Upper lobe of right lung (tissue), 1 donor: Measurements from ENCODE around the gene CFLAR. TPM values are rescaled to one million over a fixed set of nuclear protein-coding genes. Genes with fewer than 3 reads are reported as not detected.
A peak's percentile ranks its signal among the peaks of the same experiment; 100 is the strongest.
"Not testable (repeated sequence)": the region's sequence is repeated elsewhere in the genome, so short reads cannot be mapped to it uniquely, and the experiment has no call there.

ENCODE experiments used
- ATAC-seq: fragments of 200-7000 bp; cut with Tn5 transposase; one replicate; pipeline ENCODE4 v1.9.1; 2020; ENCODE audit warnings: mild to moderate bottlenecking, moderate library complexity
- DNase-seq: peaks from one replicate; pipeline ENCODE4 v3.0.0-alpha.2; 2020
- H3K27ac ChIP-seq: fragments of 200-600 bp; one replicate; pipeline ENCODE4 v1.8.0; 2022
- H3K27me3 ChIP-seq: fragments of 200-600 bp; one replicate; pipeline ENCODE4 v1.8.0; 2022; ENCODE audit warnings: mild to moderate bottlenecking
- H3K36me3 ChIP-seq: fragments of 200-600 bp; one replicate; pipeline ENCODE4 v1.8.0; 2022
- H3K4me1 ChIP-seq: fragments of 200-600 bp; one replicate; pipeline ENCODE4 v1.8.0; 2022
- H3K4me3 ChIP-seq: fragments of 200-600 bp; one replicate; pipeline ENCODE4 v1.8.0; 2022; ENCODE audit warnings: mild to moderate bottlenecking
- H3K9me3 ChIP-seq: fragments of 200-600 bp; one replicate; pipeline ENCODE4 v1.8.0; 2022
- CTCF ChIP-seq: fragments of 200-600 bp; IDR thresholded peaks from one replicate; pipeline ENCODE4 v1.8.0; 2022; ENCODE audit warnings: antibody characterized with exemption
- intact Hi-C: fragments of 100-400 bp; cut with DNase I; formaldehyde crosslinking; loops from one replicate; pipeline ENCODE4 v1.11.0; 2022
- total RNA-seq: library from RNA; stranded (reverse); fragmentation: NEBNext Ultra II Directional; extraction: Animal tissue kit (Norgen Biotek cat#: 25700); gene quantifications from one replicate; pipeline ENCODE4 v1.2.1, GENCODE V29; 2021
- donor health status: DM: no; HTN: yes; CAD: no; lungs with severe emphysema.

CFLAR gene
- total RNA-seq, 1 donor from 2014 or later = 316 TPM

- H3K4me3 ChIP-seq = peak overlapping the region; percentile 67
- no peak for TF ChIP-seq CTCF
- ATAC-seq (no peak), DNase-seq (no peak)
- H3K9me3 ChIP-seq = no peaks in the 10 kb centered on the region
- intact Hi-C loops = no loop called here
- H3K27me3 ChIP-seq = no peaks in the 10 kb centered on the region
- peaks cover 27% of the 10 kb centered on the region for H3K4me1 ChIP-seq
- peak overlapping the region; percentile 78 for H3K27ac ChIP-seq
- peaks cover 10% of the 10 kb centered on the region for H3K36me3 ChIP-seq
Observed at GRCh38 chr2:201183365-201183727, 67.4 kb downstream of the CFLAR start.

DNA sequence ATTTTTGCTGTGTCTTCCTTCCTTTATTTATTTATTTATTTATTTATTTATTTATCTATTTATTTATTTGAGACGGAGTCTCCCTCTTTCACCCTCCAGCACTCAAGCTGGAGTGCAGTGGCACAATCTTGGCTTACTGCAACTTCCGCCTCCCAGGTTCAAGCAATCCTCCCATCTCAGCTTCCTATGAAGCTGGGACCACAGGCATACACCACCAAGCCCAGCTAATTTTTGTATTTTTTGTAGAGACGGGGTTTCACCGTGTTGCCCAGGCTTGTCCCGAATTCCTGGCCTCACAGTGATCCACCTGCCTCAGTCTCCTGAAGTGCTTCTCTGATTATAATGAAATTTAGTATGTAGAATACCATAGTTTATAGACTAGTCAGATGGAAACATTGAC, 67.9 kb downstream of the CFLAR start:
- H3K9me3 ChIP-seq, intact Hi-C loops, H3K27me3 ChIP-seq, DNase-seq: not testable (repeated sequence)
- ATAC-seq = peak; percentile 51
- Histone ChIP-seq H3K27ac (peak overlapping the region; percentile 78), H3K4me3 (peak overlapping the region; percentile 67), H3K36me3 (peaks cover 14% of the 10 kb centered on the region), H3K4me1 (peaks cover 27% of the 10 kb centered on the region)

- H3K27me3 ChIP-seq, H3K9me3 ChIP-seq, DNase-seq, intact Hi-C loops, ATAC-seq: not testable (repeated sequence)
- Histone ChIP-seq H3K27ac (peak overlapping the region; percentile 78), H3K4me1 (peaks cover 27% of the 10 kb centered on the region), H3K4me3 (peak overlapping the region; percentile 67), H3K36me3 (peaks cover 18% of the 10 kb centered on the region)
Observed at GRCh38 chr2:201184248-201184647, 68.3 kb downstream of the CFLAR start.

GRCh38 chr2:201185863-201186262, 69.9 kb downstream of the CFLAR start:
- DNase-seq (no peak), ATAC-seq (no peak)
- intact Hi-C loops = no loop called here
- no peak for TF ChIP-seq CTCF
- H3K27me3 ChIP-seq = no peaks in the 10 kb centered on the region
- no peaks in the 10 kb centered on the region for H3K9me3 ChIP-seq
- peaks cover 31% of the 10 kb centered on the region for H3K4me1 ChIP-seq
- H3K36me3 ChIP-seq = peaks cover 30% of the 10 kb centered on the region
- peak overlapping the region; percentile 67 for H3K4me3 ChIP-seq
- no peak overlapping the region for H3K27ac ChIP-seq

DNA sequence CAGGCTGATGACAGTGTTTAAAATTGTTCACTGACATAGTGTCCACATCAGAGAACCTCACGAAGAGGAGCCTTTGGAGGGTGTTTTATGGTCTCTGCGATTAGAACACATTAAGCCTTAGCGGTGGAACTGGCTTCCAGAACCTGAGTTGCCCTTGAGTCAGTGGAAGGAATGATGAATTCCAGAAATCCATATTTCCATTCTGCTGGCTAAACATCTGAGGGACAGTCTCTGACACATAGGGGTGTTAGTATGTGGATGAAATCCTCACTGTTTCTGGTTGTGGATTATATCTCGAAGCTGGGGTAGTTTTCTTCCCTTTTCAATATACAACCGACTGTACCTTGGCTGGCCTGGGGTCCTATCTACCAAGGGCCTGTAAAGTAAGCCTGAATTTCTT, 71.0 kb downstream of the CFLAR start:
- peaks cover 41% of the 10 kb centered on the region for H3K4me1 ChIP-seq
- ATAC-seq = no peak
- no peak overlapping the region for H3K4me3 ChIP-seq
- intact Hi-C loops = no loop called here
- H3K9me3 ChIP-seq = no peaks in the 10 kb centered on the region
- no peak for TF ChIP-seq CTCF
- H3K27ac ChIP-seq = no peak overlapping the region
- peaks cover 30% of the 10 kb centered on the region for H3K36me3 ChIP-seq
- no peak for DNase-seq
- H3K27me3 ChIP-seq = no peaks in the 10 kb centered on the region

DNA sequence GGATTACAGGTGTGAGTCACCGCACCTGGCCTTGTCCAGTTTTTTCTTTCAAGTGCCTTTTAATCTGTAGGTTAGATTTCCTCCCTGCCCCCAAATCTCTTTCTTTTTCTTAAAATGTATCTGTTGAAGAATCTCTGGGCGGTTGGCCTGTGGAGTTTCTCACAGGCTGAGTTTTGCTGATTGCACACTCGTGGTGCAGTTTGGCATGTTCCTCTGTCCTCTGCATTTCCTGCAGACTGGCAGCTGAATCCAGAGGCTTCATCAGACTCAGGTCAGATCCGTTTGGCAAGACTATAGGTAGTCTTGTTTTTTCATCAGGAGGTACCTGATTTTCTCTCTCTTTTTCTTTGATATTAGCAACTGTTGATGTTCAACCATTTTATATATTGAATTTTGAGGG, 72.5 kb downstream of the CFLAR start:
- Histone ChIP-seq H3K4me1 (peaks cover 43% of the 10 kb centered on the region), H3K36me3 (peaks cover 37% of the 10 kb centered on the region), H3K9me3 (no peaks in the 10 kb centered on the region), H3K27ac (no peak overlapping the region), H3K27me3 (no peaks in the 10 kb centered on the region), H3K4me3 (no peak overlapping the region)
- no peak for TF ChIP-seq CTCF
- no peak for ATAC-seq
- intact Hi-C loops = no loop called here
- DNase-seq = no peak

DNA sequence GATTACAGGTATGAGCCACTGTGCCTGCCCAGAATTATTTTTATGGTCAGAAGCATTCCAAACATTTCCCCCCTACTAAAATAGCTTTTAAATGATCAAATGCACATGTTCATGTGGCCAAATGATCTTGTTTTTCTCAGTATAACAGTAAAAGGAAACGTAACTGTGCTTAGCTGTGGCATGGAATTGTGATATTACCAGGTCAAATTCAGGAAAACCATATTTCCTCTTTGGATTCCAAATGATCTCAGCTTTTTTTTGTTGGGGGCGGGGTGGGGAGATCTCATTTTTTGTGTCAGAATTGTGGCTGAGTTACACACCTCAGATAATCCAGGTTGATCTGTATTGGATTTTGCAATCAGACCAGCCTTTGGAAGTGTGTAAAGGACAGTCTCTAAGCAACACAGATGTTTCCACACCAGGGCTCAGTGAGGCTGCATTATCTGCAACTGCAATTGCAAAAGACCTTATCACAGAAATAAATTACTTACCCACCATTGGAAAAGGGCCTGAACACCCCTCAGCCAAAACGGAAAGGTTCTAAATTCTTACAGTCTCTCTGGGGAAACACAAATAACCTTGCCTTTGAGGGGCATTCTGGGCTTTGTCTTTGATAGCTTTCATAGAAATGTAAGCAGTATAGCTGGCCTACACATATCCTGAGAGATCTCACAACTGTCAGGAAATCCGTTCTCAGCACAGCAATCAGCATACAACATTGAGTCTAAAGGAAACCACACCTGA, 75.3 kb downstream of the CFLAR start:
- DNase-seq (no peak), ATAC-seq (peak; percentile 28)
- Histone ChIP-seq H3K9me3 (no peaks in the 10 kb centered on the region), H3K27ac (peak overlapping the region; percentile 60), H3K4me3 (no peak overlapping the region), H3K27me3 (no peaks in the 10 kb centered on the region), H3K4me1 (peaks cover 22% of the 10 kb centered on the region), H3K36me3 (peaks cover 59% of the 10 kb centered on the region)
- TF ChIP-seq CTCF = no peak
- intact Hi-C loops = no loop called here
